ENCODE data around the gene HPD. TPM values are rescaled to one million over a fixed set of nuclear protein-coding genes. Genes with fewer than 3 reads are reported as not detected.

Gene HPD
- total RNA-seq, 2 experiments from 2014 or later = not detected

- CTCF ChIA-PET (ENCODE audit: unreplicated experiment) = interaction anchor here (0.5 to 2.9 kb wide), 6 partner anchors 10 to 82 kb away, joined by 3 to 13 read pairs (median 3); partner anchors contain the start of gene RHOF
- POLR2A ChIA-PET = interaction anchor here (0.6 to 2.8 kb wide), 5 partner anchors 9 to 311 kb away, joined by 3 to 19 read pairs (median 6); partner anchors contain the start of gene RHOF
- Histone ChIP-seq H2AFZ (ENCODE audit: low read length) (peak overlapping the region; percentile 50; the same call in 1 of the 2 replicates), H3K27ac (ENCODE audit: low read depth, low read length, poor library complexity, severe bottlenecking) (peak overlapping the region; percentile 62), H4K20me1 (ENCODE audit: insufficient read depth, low read length) (peaks cover 6% of the 10 kb centered on the region; the same call in 1 of the 2 replicates), H3K4me3 (ENCODE audit: low read depth, low read length, poor library complexity, severe bottlenecking) (peak overlapping the region; percentile 72), H3K36me3 (ENCODE audit: insufficient read depth, low read length) (peaks cover 60% of the 10 kb centered on the region), H3K9me3 (ENCODE audit: low read length) (no peaks in the 10 kb centered on the region), H3K4me2 (ENCODE audit: low read length) (peak overlapping the region; percentile 92), H3K79me2 (ENCODE audit: insufficient read depth, low read depth, low read length) (peaks cover 21% of the 10 kb centered on the region; the same call in 1 of the 2 replicates), H3K9me2 (ENCODE audit: insufficient read depth, low read length) (no peaks in the 10 kb centered on the region), H3K4me1 (ENCODE audit: insufficient read depth, low read length, poor library complexity, severe bottlenecking) (peaks cover 45% of the 10 kb centered on the region)
- TF ChIP-seq EZH2phosphoT487 (IDR thresholded peaks at IDR 0.05; ENCODE audit: borderline replicate concordance, low read depth, low read length) (no peak), CTCF (conservative IDR thresholded peaks at IDR 0.05; ENCODE audit: low read length) (peak; percentile 96)
- DNase-seq (ENCODE audit: low spot score) = peak; percentile 70
- intact Hi-C loops (cut with micrococcal nuclease; ENCODE audit: unreplicated experiment) = loop anchor here (1.0 kb wide), 2 partner anchors 16 to 78 kb away; no protein-coding TSS in a partner anchor
- no TSS peak for BruUV-seq (replicated peaks)
Measured at GRCh38 chr12:121811434-121812319, 47.0 kb downstream of the HPD start.

DNA sequence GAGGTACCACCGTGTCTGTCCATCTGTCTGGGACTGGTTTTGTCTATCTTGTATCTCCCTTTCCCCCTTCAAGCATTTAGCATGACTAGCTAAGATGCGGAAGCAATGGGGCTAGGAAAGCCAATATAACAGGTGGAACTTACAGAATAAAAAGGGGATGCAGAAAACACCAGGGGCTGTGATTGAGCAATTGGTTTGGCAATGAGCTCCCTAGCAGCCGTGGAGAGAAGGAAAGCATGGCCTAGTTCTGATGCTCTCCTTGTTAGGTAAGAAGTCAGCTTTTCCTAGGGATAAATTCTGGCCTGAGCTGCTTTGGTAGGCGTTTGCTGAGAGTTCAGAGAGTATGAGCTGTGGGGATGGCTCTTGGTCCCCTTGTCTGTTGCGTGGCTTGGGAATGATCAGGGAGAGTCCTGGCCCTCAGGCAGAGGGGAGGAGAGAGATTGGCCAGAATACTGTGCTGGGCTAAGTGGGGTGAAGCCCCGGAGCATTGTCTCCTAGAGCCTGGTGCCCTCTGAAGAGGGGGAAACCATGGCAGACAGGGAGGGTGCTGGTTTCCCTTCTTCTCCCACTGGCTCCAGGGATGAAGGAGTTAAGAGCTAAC is 47.7 kb downstream of the HPD start:
- Histone ChIP-seq H3K4me1 (ENCODE audit: insufficient read depth, low read length, poor library complexity, severe bottlenecking) (peaks cover 52% of the 10 kb centered on the region), H3K36me3 (ENCODE audit: insufficient read depth, low read length) (peaks cover 55% of the 10 kb centered on the region), H3K27ac (ENCODE audit: low read depth, low read length, poor library complexity, severe bottlenecking) (peak overlapping the region; percentile 62), H3K9me3 (ENCODE audit: low read length) (no peaks in the 10 kb centered on the region), H3K9me2 (ENCODE audit: insufficient read depth, low read length) (no peaks in the 10 kb centered on the region), H3K79me2 (ENCODE audit: insufficient read depth, low read depth, low read length) (peaks cover 22% of the 10 kb centered on the region; the same call in 1 of the 2 replicates), H3K4me2 (ENCODE audit: low read length) (peak overlapping the region; percentile 92), H2AFZ (ENCODE audit: low read length) (no peak overlapping the region), H4K20me1 (ENCODE audit: insufficient read depth, low read length) (peaks cover 6% of the 10 kb centered on the region; the same call in 1 of the 2 replicates), H3K4me3 (ENCODE audit: low read depth, low read length, poor library complexity, severe bottlenecking) (peak overlapping the region; percentile 72)
- CTCF ChIA-PET (ENCODE audit: unreplicated experiment) = interaction anchor here (0.7 to 2.9 kb wide), 4 partner anchors 17 to 83 kb away, joined by 3 to 13 read pairs (median 3); partner anchors contain the start of gene RHOF
- POLR2A ChIA-PET = interaction anchor here (0.8 to 2.8 kb wide), 4 partner anchors 9 to 29 kb away, joined by 3 to 19 read pairs (median 7); partner anchors contain the start of gene RHOF
- BruUV-seq (replicated peaks) = no TSS peak
- DNase-seq (ENCODE audit: low spot score) = no peak
- no peak for TF ChIP-seq EZH2phosphoT487 (IDR thresholded peaks at IDR 0.05; ENCODE audit: borderline replicate concordance, low read depth, low read length)
- no peak for TF ChIP-seq CTCF (conservative IDR thresholded peaks at IDR 0.05; ENCODE audit: low read length)
- intact Hi-C loops (cut with micrococcal nuclease; ENCODE audit: unreplicated experiment) = no loop called here
